ENCODE results near the gene AHCYL2.

DNA sequence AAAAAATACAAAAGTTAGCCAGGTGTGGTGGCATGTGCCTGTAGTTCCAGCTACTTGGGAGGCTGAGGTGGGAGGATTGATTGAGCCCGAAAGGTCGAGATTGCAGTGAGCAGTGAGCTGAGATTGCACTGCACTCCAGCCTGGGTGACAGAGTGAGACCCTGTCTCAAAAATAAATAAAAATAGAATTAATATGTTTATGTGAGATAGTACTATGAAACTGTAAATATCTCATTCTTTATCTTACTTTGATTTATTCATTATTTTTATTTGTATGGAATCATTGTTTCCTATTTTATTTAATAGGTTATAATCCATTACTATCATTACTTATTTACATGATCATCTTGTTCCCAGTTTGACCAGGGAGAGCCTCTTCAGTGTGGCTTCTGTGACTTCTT, 168.4 kb downstream of the AHCYL2 start:
- TF ChIP-seq, protein P1, sequence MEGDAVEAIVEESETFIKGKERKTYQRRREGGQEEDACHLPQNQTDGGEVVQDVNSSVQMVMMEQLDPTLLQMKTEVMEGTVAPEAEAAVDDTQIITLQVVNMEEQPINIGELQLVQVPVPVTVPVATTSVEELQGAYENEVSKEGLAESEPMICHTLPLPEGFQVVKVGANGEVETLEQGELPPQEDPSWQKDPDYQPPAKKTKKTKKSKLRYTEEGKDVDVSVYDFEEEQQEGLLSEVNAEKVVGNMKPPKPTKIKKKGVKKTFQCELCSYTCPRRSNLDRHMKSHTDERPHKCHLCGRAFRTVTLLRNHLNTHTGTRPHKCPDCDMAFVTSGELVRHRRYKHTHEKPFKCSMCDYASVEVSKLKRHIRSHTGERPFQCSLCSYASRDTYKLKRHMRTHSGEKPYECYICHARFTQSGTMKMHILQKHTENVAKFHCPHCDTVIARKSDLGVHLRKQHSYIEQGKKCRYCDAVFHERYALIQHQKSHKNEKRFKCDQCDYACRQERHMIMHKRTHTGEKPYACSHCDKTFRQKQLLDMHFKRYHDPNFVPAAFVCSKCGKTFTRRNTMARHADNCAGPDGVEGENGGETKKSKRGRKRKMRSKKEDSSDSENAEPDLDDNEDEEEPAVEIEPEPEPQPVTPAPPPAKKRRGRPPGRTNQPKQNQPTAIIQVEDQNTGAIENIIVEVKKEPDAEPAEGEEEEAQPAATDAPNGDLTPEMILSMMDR (IDR thresholded peaks at IDR 0.05): no peak
- no peak for TF ChIP-seq POLR2A (IDR thresholded peaks at IDR 0.05)
